Peyer's patch (tissue), 4 donors: ENCODE data around the gene GTPBP1. TPM values are rescaled to one million over a fixed set of nuclear protein-coding genes. Genes with fewer than 3 reads are reported as not detected.

Source experiments
- DNase-seq, 3 donors: peaks; one replicate each; pipeline ENCODE4 v3.0.0-alpha.2; 2017 to 2019
- H3K27ac ChIP-seq, 4 donors: fragments of 200-600 bp; sonication (generic); one replicate each; pipeline ENCODE4 v1.5.1; 2016 to 2019
- H3K27me3 ChIP-seq, 2 donors: fragments of 200-600 bp; sonication (generic); one replicate each; pipeline ENCODE4 v1.5.1; 2019
- H3K36me3 ChIP-seq, 3 donors: fragments of 200-600 bp; sonication (generic); one replicate each; pipeline ENCODE4 v1.5.1; 2016 to 2019
- H3K4me1 ChIP-seq, 4 donors: fragments of 200-600 bp; sonication (generic); one replicate each; pipeline ENCODE4 v1.5.1; 2016 to 2019
- H3K4me3 ChIP-seq, 4 donors: fragments of 200-600 bp; sonication (generic); 1 replicate in 3 of 4; 2 replicates in 1 of 4; pipeline ENCODE4 v1.5.1; 2016 to 2019; ENCODE audit warnings: mild to moderate bottlenecking in 1 of 4
- H3K9me3 ChIP-seq, 4 donors: fragments of 200-600 bp; sonication (generic); one replicate each; pipeline ENCODE4 v1.5.1; 2016 to 2019; ENCODE audit warnings: mild to moderate bottlenecking in 1 of 4
- CTCF ChIP-seq, 6 experiments: fragments of 450-650 bp in 4 of 6; fragments of 200-600 bp in 2 of 6; sonication (generic) in 1 of 6; IDR thresholded peaks; one replicate each; pipeline ENCODE4 v1.5.1; 2017 to 2019; ENCODE audit warnings: antibody characterized with exemption in 6 of 6, mild to moderate bottlenecking in 3 of 6, moderate library complexity in 1 of 6
- POLR2A ChIP-seq, 2 donors: fragments of 450-650 bp; IDR thresholded peaks; one replicate each; pipeline ENCODE4 v1.5.1; 2017; ENCODE audit warnings: antibody characterized with exemption in 2 of 2, mild to moderate bottlenecking in 2 of 2, moderate library complexity in 2 of 2
- total RNA-seq, 4 donors: library from RNA; depleted of rRNA; stranded (reverse); fragments of >200 nt; gene quantifications; one replicate each; pipeline ENCODE4 v1.1.0, GENCODE V29; 2016

GTPBP1 gene
- total RNA-seq, 4 donors from 2014 or later = 72.5 to 182 (median 131) TPM

DNA sequence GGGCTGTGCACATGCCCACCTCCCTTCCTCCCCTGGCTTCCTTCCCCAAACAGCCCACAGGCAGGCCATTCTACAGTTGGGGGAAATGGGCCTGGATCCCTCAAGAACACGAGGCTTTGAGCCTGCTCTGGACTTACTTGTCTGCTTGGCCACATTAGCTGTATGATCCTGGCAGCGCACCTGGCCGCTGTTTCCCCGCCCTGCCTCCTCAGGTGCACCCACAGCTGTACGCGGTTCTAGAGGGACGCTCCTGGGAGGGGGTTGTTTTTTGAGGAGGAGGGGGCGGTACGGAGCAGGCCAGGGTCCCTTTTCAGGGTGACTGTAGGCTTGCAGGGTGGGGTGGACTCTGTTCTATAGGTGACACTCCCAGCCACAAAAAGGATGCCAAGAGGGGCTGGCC lies 61.6 kb downstream of the GTPBP1 start:
- no peaks in the 10 kb centered on the region for H3K9me3 ChIP-seq
- TF ChIP-seq POLR2A (IDR thresholded peaks at IDR 0.05) (no peak), CTCF (IDR thresholded peaks at IDR 0.05) (no peak)

DNA sequence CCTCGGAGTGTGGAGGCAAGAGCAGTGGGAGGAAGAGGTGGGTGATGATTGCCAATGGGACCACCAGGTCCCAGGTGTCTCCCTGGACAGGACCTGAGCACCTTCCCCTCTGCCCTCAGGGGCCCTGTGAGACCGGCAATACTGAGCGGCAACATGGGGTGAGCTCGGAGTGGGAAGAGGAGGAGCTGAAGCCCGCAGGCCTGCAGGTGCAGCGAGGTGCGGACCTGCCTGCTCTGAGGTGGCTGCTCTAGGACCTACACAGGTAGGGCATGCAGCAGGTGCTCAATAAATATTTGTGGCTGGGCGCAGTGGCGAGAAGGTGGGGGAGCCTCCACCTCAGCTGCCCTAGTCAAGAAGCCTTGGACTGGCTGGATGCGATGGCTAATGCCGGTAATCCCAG lies 62.3 kb downstream of the GTPBP1 start:
- Histone ChIP-seq H3K36me3 (no peaks in the 10 kb centered on the region), H3K27ac (no peak overlapping the region), H3K27me3 (no peaks in the 10 kb centered on the region), H3K4me3 (no peak overlapping the region), H3K9me3 (no peaks in the 10 kb centered on the region), H3K4me1 (peaks cover 0 to 4% (median 0%) of the 10 kb centered on the region in 4 donors)
- TF ChIP-seq CTCF (IDR thresholded peaks at IDR 0.05) = no peak
- TF ChIP-seq POLR2A (IDR thresholded peaks at IDR 0.05) = no peak
- no peak for DNase-seq

More for the DNA sequence above, 61.6 kb downstream of the GTPBP1 start:
- no peak for DNase-seq
- no peak overlapping the region for H3K4me3 ChIP-seq
- H3K4me1 ChIP-seq = peaks cover 0 to 4% (median 0%) of the 10 kb centered on the region in 4 donors
- no peaks in the 10 kb centered on the region for H3K27me3 ChIP-seq
- H3K27ac ChIP-seq = no peak overlapping the region
- no peaks in the 10 kb centered on the region for H3K36me3 ChIP-seq

DNA sequence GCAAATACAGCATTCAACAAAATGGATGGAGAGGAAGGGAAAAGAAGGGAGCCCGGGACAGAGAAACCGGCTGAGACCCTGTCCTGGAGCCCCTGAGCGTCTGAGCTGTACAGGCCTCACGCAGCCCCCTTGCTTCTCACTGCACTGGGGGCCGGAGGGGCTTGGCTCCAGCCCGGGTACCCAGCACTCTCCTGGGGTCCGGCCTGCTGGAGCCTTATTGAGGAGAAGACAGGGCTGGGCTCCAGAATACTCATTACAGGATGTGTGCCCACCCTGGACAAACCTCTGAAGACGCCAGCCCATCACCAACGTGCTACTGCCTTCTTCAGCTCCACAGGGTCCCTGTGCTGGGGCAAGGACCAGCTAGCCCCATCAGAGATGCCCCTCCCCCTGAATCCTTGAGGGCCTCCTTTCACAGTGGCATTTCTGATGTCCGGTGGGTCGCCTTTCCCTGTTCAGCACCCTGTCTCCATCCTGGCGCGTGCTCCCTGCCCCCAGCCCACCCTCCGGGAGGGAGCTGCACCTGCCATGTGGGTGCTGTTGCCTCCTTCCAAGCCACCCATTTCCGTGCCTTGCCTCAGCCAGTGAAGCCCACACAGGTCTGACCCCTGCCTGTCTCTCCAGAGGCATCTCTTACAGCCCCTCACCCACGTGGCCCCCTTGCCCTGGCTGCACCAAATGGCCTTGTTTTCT lies 64.7 kb downstream of the GTPBP1 start:
- H3K27ac ChIP-seq = no peak overlapping the region
- H3K4me3 ChIP-seq = no peak overlapping the region
- H3K4me1 ChIP-seq = peaks cover 0 to 4% (median 0%) of the 10 kb centered on the region in 4 donors
- no peaks in the 10 kb centered on the region for H3K27me3 ChIP-seq
- no peaks in the 10 kb centered on the region for H3K36me3 ChIP-seq
- no peak for DNase-seq
- H3K9me3 ChIP-seq = no peaks in the 10 kb centered on the region
- TF ChIP-seq CTCF (IDR thresholded peaks at IDR 0.05) (no peak), POLR2A (IDR thresholded peaks at IDR 0.05) (no peak)

DNA sequence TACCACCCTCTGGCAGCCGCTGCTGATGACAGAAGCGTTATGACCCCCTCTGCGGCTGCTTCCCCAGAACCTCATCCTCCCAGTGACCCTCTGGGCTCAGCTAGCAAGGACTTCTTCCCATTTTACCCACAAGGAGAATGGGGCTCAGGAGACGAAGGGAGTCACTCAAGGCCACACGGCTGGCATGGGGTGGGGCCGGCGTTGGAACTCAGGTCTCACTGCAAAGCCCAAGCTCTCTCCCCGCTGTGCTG lies 66.8 kb downstream of the GTPBP1 start:
- Histone ChIP-seq H3K4me3 (no peak overlapping the region), H3K9me3 (no peaks in the 10 kb centered on the region), H3K27ac (no peak overlapping the region), H3K27me3 (no peaks in the 10 kb centered on the region), H3K4me1 (no peaks in the 10 kb centered on the region), H3K36me3 (no peaks in the 10 kb centered on the region)
- DNase-seq = no peak
- TF ChIP-seq CTCF (IDR thresholded peaks at IDR 0.05) (no peak), POLR2A (IDR thresholded peaks at IDR 0.05) (no peak)

GRCh38 chr22:38773363-38773946 lies 67.7 kb downstream of the GTPBP1 start:
- TF ChIP-seq CTCF (IDR thresholded peaks at IDR 0.05) (no peak), POLR2A (IDR thresholded peaks at IDR 0.05) (no peak)
- Histone ChIP-seq H3K36me3 (no peaks in the 10 kb centered on the region), H3K27ac (no peak overlapping the region), H3K4me1 (no peaks in the 10 kb centered on the region), H3K9me3 (no peaks in the 10 kb centered on the region), H3K27me3 (no peaks in the 10 kb centered on the region), H3K4me3 (no peak overlapping the region)
- DNase-seq = no peak
